ENCODE results near the gene TSPAN13.

TSPAN13 gene

GRCh38 chr7:16715928-16716327 lies 37.6 kb upstream of the TSPAN13 start:
- H3K4me3 ChIP-seq (ENCODE audit: low read depth, low read length) = no peak overlapping the region
- no peak for DNase-seq (ENCODE audit: low read depth, low spot score)
- ChIA-PET CTCF (interaction anchor here (0.7 kb wide), 1 partner anchor 20 kb away, joined by 3 read pairs; no protein-coding TSS in a partner anchor), POLR2A (no interaction called here)
- TF ChIP-seq CTCF (IDR thresholded peaks at IDR 0.05; ENCODE audit: insufficient read depth, low read length, missing control alignments) = no peak

GRCh38 chr7:16718111-16718656 lies 35.4 kb upstream of the TSPAN13 start:
- CTCF ChIA-PET = interaction anchor here (1.2 kb wide), 1 partner anchor 21 kb away, joined by 3 read pairs; no protein-coding TSS in a partner anchor
- H3K4me3 ChIP-seq (ENCODE audit: low read depth, low read length) = no peak overlapping the region
- no peak for DNase-seq (ENCODE audit: low read depth, low spot score)
- TF ChIP-seq CTCF (IDR thresholded peaks at IDR 0.05; ENCODE audit: insufficient read depth, low read length, missing control alignments) = no peak
- POLR2A ChIA-PET = no interaction called here

GRCh38 chr7:16719699-16720098 lies 33.9 kb upstream of the TSPAN13 start:
- H3K4me3 ChIP-seq (ENCODE audit: low read depth, low read length) = no peak overlapping the region
- POLR2A ChIA-PET = no interaction called here
- CTCF ChIA-PET = no interaction called here
- TF ChIP-seq CTCF (IDR thresholded peaks at IDR 0.05; ENCODE audit: insufficient read depth, low read length, missing control alignments) = no peak
- DNase-seq (ENCODE audit: low read depth, low spot score) = no peak

GRCh38 chr7:16721541-16721940 lies 32.0 kb upstream of the TSPAN13 start:
- ChIA-PET POLR2A (no interaction called here), CTCF (no interaction called here)
- H3K4me3 ChIP-seq (ENCODE audit: low read depth, low read length) = no peak overlapping the region
- no peak for TF ChIP-seq CTCF (IDR thresholded peaks at IDR 0.05; ENCODE audit: insufficient read depth, low read length, missing control alignments)
- no peak for DNase-seq (ENCODE audit: low read depth, low spot score)

- H3K4me3 ChIP-seq (ENCODE audit: low read depth, low read length) = no peak overlapping the region
- CTCF ChIA-PET = no interaction called here
- no peak for DNase-seq (ENCODE audit: low read depth, low spot score)
- TF ChIP-seq CTCF (IDR thresholded peaks at IDR 0.05; ENCODE audit: insufficient read depth, low read length, missing control alignments) = no peak
- POLR2A ChIA-PET = no interaction called here
Observed at GRCh38 chr7:16724344-16724743, 29.2 kb upstream of the TSPAN13 start.

- no peak for TF ChIP-seq CTCF (IDR thresholded peaks at IDR 0.05; ENCODE audit: insufficient read depth, low read length, missing control alignments)
- no peak overlapping the region for H3K4me3 ChIP-seq (ENCODE audit: low read depth, low read length)
- CTCF ChIA-PET = no interaction called here
- POLR2A ChIA-PET = no interaction called here
- DNase-seq (ENCODE audit: low read depth, low spot score) = no peak
Observed at GRCh38 chr7:16726189-16726588, 27.4 kb upstream of the TSPAN13 start.

Data from AG04449 (cell line).